Stimulated activated CD4-positive, alpha-beta T cell treated with anti-CD3 and anti-CD28 coated beads, Interleukin-1b, Interleukin-23, amount 100 ng/mL, for 1 hour (primary cell): Measurements from ENCODE around the gene LY6G5C.
A peak's percentile ranks its signal among the peaks of the same experiment; 100 is the strongest.

Experiments used
- DNase-seq, 2 donors: peaks; one replicate each; pipeline ENCODE4 v3.0.0-alpha.2; 2020; ENCODE audit warnings: low read depth in 2 of 2

Gene LY6G5C

GRCh38 chr6:31691564-31692108 lies 10.8 kb upstream of the LY6G5C start:
- DNase-seq: no peak

GRCh38 chr6:31691078-31691463 lies 10.2 kb upstream of the LY6G5C start:
- DNase-seq: no peak

GRCh38 chr6:31690231-31691077 lies 9.6 kb upstream of the LY6G5C start:
- no peak for DNase-seq

- no peak for DNase-seq
These were observed 8.6 kb upstream of the LY6G5C start for GRCh38 chr6:31689249-31690110.

- DNase-seq: no peak
These were observed 7.2 kb upstream of the LY6G5C start for GRCh38 chr6:31687860-31688693.

- DNase-seq: no peak
These were observed 6.5 kb upstream of the LY6G5C start for GRCh38 chr6:31687321-31687720.

- DNase-seq: no peak
These were observed 5.6 kb upstream of the LY6G5C start for GRCh38 chr6:31686483-31686882.

- DNase-seq: no peak
These were observed 2.7 kb upstream of the LY6G5C start for GRCh38 chr6:31683591-31683990.

GRCh38 chr6:31681135-31681671 lies 336 bp upstream of the LY6G5C start:
- no peak for DNase-seq

- no peak for DNase-seq
These were observed 2.9 kb downstream of the LY6G5C start for GRCh38 chr6:31677955-31678354.

- no peak for DNase-seq
These were observed 4.0 kb downstream of the LY6G5C start for GRCh38 chr6:31676904-31677303.

- no peak for DNase-seq
These were observed 4.5 kb downstream of the LY6G5C start for GRCh38 chr6:31676322-31676903.

GRCh38 chr6:31669676-31670075 lies 11.2 kb downstream of the LY6G5C start, which contains the start of gene LY6G5B:
LY6G5B (plus strand) TSS chr6:31669976; CDS start chr6:31670951, 975 bp downstream.
- no peak for DNase-seq

- no peak for DNase-seq
These were observed 14.4 kb downstream of the LY6G5C start for GRCh38 chr6:31666337-31666965.

- DNase-seq: peak; percentile 91 to 96
These were observed 15.1 kb downstream of the LY6G5C start, which contains the start of gene CSNK2B for GRCh38 chr6:31665501-31666336. CSNK2B (plus strand) TSS chr6:31666080; CDS start chr6:31666832, 752 bp downstream.

- peak; percentile 70 to 73 for DNase-seq
These were observed 15.9 kb downstream of the LY6G5C start, which contains the start of gene GPANK1 for GRCh38 chr6:31664790-31665500. GPANK1 (minus strand) TSS chr6:31664997; CDS start chr6:31664478, 519 bp downstream.

- DNase-seq: no peak
These were observed 16.7 kb downstream of the LY6G5C start for GRCh38 chr6:31663961-31664789.
